GM03348 (cell line): ENCODE data around the gene CENPX.

Experiments
- DNase-seq: peaks from one replicate; pipeline ENCODE4 v3.0.0; 2012; ENCODE audit warnings: low spot score

CENPX gene

GRCh38 chr17:81980707-81981343 is 41.9 kb downstream of the CENPX start:
- DNase-seq: no peak

- no peak for DNase-seq
These were observed 42.6 kb downstream of the CENPX start for GRCh38 chr17:81980122-81980521.

GRCh38 chr17:81978524-81979298 is 44.0 kb downstream of the CENPX start:
- DNase-seq: no peak

- DNase-seq: peak; percentile 96
These were observed 45.4 kb downstream of the CENPX start, which contains the start of gene ASPSCR1 for GRCh38 chr17:81977211-81977808. Gene ASPSCR1 (plus strand): TSS chr17:81977629. CDS start chr17:81977647, 18 bp downstream.

GRCh38 chr17:81976332-81977210 is 46.1 kb downstream of the CENPX start:
- DNase-seq: no peak

GRCh38 chr17:81973432-81973831 is 49.2 kb downstream of the CENPX start:
- DNase-seq: no peak

- DNase-seq: no peak
These were observed 53.5 kb downstream of the CENPX start for GRCh38 chr17:81968850-81969812.
